GM18868 (cell line): ENCODE results near the gene PHF21B.

Experiments
- ATAC-seq: cut with Tn5 transposase; IDR thresholded peaks from one replicate; pipeline ENCODE4 v1.9.1; 2021; ENCODE audit warnings: mild to moderate bottlenecking, moderate library complexity; ENCODE audit not compliant: unreplicated experiment

The PHF21B gene

DNA sequence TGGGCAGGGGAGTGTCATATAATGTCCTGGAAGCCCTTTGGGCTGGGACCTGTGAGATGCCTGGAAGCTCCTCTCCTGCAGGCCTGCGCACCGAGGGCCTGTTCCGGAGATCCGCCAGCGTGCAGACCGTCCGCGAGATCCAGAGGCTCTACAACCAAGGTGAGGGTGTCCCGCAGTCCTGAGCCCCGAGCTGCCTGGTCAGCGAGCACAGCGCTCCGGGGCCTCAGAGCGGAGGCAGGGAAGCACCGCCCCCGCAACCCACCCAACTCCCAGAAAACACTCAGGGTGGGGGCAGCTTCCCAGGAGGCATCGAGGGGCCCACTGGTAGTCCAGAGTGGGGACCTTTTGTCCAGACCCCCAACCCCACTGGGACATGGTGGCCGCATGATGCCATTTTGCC, 161.9 kb downstream of the PHF21B start:
- ATAC-seq = no peak

DNA sequence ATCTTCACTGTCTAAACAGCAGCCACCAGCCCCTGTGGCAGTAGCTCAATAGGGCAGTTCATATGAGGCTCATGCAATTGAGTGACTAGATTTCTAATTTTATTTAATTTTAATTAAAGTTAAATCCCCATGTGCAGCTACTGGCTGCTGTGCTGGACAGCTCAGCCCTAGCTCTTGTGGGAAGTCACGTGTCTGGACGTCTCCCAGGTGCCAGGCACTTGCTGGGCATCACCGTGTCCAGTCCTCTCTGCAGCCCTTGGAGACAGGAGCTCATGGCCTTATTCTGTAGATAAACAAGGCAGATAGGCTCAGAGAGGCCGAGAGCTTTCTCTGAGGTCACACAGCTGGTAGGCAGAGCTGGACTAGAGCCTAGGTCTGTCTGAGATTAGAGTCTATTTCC, 162.4 kb downstream of the PHF21B start:
- ATAC-seq = no peak

DNA sequence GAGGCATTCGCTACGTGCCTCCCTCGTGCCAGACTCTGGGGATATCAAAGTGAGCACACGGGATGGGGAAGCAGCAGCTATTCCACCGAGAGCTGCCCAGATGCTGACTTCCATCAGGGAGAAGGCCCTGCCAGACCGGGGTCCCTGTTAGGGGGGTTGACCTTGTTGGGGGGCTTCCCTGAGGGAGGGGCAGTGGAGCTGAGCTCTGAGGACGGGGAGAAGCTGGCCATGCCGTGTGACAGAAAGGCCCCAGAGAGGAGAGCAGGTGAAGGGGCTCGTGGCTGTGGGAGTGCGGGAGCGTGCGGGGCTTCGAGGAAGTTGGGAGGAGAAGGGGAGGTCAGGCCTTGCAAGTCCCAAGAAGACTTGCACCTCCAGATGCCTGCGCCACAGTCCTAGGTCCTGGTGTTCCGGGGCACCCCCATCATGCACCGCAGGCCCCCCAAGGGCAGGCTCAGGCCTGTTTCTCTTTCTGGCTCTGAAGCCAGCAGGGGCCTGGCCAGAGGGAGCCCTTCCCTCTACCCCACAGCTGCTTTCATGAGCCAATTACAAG, 163.0 kb downstream of the PHF21B start:
- ATAC-seq = no peak

DNA sequence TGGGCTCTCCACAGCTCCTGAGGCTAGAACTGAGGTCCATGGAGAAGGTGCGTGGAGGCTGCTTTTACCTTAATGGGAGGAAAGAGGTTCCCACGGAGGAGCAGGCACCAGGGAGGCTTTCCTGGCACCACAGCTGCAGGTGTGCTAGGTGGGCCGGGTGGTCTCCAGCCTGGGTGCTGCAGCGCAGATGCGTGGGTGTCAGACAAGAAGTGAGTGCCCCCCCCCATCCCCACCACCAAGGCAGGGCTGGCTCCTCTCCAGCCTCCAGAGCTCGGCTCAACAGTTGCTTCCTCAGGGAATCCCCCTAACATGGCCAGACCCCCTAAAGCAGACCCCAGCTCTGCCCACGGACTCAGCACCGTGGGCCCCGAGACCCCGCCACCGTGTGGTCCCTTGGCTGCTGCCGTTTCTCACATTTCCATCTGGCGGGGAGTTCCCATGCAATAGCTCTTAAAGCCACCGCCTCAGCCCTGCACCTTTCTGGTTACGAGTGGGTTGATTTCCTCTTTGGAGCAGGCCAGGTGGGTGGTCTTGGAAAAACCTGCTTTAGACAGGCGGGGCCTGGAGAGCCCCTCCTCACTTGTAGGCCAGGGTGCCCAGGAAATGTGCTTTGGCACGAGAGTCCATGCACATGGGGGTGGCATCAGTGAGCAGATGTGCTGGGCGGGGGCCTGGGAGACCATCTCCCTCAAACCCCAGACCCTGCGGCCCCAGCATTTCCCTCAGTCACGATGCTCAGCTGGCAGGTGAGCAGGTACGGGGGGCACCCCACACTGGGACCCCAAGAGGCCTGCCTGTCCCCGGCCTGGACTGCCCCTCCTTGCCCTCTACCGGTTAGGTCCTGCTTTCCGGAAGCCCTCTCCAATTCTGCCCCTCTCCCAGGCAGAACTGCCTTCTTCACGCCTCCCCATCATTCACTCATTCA, 163.7 kb downstream of the PHF21B start:
- ATAC-seq = no peak

DNA sequence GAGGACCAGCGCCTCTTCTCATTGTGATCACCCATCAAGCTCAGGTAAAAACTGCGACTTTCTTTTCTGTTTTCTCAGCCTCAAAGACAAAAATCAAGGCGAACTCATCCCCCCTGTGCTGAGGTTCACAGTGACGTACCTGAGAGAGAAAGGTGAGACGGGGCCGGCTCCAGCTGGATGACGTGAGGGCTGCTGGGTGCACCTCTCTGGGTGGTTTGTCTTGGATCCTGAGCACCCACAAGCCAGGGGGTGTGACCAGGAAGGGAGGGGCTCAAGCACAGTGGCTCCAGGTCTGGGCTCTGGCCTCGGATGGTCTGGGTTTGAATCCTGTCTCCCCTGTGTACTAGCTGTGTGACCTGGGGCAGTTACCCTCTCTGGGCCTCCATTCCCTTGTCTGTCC, 164.6 kb downstream of the PHF21B start:
- ATAC-seq = no peak

DNA sequence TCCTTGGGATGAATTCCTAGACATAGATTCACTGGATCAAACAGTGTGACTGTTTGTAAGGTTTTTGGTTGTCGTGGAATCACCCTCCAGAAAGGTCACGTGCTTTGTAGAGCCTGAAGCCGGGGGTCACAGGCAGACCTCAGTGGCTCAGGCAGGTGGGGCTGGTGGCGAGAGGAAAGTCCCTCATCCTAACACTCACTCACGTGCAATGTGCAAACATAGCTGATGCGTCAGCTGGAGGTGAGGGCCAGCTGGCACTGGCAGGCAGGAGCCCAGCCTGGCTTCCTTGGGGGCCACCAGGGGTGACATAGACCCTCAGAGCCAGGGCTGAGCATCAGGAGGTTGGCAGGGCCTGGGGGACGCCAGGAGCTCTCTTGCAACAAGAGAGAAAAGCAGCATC, 167.4 kb downstream of the PHF21B start:
- ATAC-seq = no peak

DNA sequence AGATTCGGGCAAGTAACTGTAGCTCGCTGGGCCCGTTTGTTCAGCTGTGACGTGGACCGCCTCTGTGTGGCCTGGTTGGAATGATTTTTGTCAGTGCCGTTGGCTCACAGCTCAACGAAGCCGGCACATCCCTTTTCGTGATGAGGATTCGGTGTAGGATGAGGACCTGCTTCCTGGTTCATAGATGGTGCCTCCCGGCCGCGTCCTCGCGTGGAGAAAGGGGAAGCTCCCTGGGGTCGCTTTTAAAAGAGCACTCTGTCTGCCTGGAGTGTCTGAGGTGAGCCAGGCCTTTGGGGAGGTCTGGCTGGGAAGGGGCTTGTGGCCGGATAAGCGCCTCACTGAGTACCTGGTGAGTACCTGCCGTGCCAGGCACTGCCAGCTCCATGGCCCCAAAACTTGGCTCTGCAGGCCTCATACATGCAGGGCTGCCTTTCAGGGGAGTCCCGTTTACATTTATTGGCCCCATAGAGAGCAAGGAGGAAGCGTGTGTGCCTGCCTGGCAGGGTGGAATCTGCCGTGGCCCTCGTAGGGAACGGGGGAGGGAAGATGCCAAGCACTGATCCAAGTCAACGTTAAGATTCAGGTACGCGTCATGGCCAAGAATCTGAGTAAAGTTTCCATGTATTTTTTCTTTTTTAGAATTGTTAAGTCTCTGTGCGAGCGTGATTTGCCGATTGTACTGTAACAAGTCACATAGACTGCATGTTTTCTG, 169.0 kb downstream of the PHF21B start:
- ATAC-seq = no peak

DNA sequence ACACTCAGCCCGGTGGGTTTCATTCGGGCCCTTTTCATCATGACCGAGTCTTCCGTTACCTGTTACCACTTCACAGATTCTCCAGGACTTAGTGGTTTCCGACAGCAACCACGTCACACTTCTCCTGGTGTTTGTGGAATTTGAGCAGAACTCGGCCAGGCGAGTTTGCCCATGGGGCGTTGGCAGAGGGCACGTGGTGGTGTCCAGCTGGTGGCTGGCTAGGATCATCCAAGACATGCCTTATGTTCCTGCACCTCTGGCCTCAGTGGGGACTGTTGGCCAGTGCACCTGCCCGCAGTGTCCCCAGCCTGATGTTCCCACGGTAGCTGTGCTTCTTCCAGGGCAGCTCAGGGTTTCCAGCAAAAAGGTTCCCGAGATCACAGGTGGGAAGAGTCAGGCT, 170.1 kb downstream of the PHF21B start:
- no peak for ATAC-seq

DNA sequence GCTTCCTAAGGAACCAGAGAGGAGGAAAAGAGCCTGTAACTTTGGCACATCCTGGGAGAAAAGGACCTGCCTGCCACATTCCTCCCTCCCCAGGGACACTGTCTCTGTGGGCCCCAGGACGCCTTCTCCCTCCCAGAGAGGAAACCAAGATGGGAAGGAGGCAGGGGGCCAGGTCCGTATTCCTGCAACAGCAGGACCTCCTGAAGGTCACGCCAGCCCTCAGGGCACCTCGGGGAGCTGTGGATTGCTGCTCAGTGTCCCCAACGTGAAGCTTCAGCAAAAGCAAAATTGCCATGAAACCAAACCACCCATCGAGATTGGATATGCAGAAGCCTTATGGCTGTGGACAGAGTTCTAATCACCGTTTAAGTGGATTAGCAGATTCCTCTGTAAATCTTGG, 170.7 kb downstream of the PHF21B start:
- no peak for ATAC-seq

DNA sequence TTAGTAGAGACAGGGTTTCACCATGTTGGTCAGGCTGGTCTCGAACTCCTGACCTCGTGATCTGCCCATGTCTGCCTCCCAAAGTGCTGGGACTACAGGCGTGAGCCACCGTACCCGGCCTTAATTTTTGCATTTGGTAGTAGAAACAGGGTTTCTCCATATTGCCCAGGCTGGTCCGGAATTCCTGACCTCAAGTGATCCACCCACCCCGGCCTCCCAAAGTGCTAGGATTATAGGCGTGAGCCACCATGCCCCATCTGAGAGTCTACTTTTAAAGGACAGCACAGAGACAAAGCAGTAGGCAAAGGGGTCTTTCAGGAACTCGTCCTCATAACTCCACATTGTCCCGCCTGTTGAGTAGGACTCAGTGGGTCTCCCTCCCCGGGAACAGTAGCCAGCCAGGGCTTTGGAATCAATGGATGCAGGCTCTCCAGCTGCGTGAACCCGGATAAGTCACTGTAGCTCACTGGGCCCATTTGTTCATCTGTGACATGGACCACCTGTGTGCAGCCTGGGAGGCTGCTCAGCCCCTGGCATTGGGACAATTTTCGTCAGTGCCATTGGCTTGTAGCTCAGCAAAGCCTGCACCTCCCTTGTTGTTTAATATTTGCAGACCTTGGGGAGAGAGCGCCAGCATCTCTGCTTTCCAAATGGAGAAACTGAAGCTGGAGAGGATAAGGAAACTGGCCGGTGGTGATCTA, 171.3 kb downstream of the PHF21B start:
- ATAC-seq = no peak

DNA sequence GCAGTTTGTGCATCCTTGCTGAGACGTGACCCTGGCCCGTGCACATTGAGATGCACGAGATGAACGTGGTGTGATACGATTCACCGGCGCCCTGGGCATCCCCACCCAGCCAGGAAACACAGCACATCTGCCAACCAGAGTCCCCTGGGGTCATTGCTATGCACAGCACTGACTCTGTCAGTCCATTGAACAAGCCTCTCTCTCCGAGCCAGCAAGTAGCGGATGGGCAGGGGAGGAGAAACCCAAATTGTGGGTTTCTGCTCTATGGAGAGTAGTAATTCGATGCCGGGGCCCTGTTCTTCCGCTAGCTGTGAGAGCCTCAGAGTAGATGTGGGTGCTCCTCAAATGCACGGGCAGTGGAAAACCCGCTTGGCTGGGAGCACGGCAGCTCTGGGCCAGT, 172.3 kb downstream of the PHF21B start:
- ATAC-seq = no peak

DNA sequence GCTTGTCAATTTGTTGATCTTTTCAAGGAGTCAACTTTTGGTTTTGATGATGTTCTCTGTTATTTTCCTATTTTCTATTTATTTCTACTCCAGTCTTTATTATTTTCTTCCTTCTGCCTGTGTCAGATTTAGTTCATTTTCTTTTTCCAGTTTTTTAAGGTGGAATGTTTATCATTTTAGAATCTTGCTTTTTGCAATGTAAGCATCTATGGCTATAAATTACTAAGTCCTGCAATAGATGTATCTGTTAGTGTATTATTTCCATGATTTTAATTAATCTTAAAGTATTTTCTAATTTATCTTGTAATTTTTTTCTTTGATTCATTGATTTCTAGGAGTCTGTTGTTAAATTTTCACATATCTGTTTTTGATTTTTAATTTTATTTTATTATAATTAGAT, 175.7 kb downstream of the PHF21B start:
- ATAC-seq = no peak

DNA sequence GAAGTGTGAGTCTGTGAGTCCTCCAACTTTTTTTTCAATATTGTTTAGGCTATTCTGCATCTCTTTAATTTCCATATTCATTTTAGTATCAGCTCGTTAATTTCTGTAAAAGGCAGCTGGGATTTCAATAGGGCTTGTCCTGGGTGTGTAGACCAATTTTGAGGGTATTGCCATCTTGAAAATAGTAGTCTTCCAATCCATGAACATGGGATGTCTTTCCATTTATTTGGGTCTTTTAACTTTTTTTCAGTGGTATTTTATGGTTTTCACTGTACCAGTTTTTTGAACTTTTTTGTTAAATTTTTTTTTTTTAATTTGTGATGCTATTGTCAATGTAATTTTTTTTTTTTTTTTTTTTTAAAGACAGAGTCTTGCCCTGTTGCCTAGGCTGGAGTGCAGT, 177.9 kb downstream of the PHF21B start:
- ATAC-seq = no peak
